HEK293 (cell line): ENCODE measurements around the gene DIP2A.
A peak's percentile ranks its signal among the peaks of the same experiment; 100 is the strongest.

Source experiments
- CTCF ChIA-PET: fragments of 350-600 bp; formaldehyde crosslinking; extraction: SDS; loops from one replicate; lab custom pipeline; 2021; ENCODE audit warnings: antibody characterized with exemption; lab: Yijun Ruan, JAX
- POLR2A ChIA-PET: fragments of 300-600 bp; formaldehyde crosslinking; extraction: SDS; loops from one replicate; lab custom pipeline; 2020; ENCODE audit warnings: antibody characterized with exemption, inconsistent platforms; lab: Yijun Ruan, JAX
- H3K27ac ChIP-seq: fragments of 200-500 bp; sonication (Bioruptor generic); 2 replicates; pipeline ENCODE4 v1.5.1; 2014; ENCODE audit warnings: low read depth, low read length, control low read depth, inconsistent platforms; ENCODE audit errors: extremely low read depth
- H3K36me3 ChIP-seq, 2 experiments: fragments of 200-500 bp in 1 of 2; sonication (Bioruptor generic) in 1 of 2; 1 replicate in 1 of 2; 2 replicates in 1 of 2; pipeline ENCODE4 v1.5.1; 2014 to 2017; ENCODE audit warnings: inconsistent platforms in 2 of 2, low read length in 2 of 2; ENCODE audit not compliant: control insufficient read depth in 2 of 2, insufficient read depth in 1 of 2
- H3K4me1 ChIP-seq: fragments of 200-500 bp; sonication (Bioruptor generic); 2 replicates; pipeline ENCODE4 v1.5.1; 2014; ENCODE audit warnings: mild to moderate bottlenecking, low read length, inconsistent platforms; ENCODE audit not compliant: control insufficient read depth, insufficient read depth
- H3K4me3 ChIP-seq: 2 replicates; pipeline ENCODE4 v1.5.1; 2011; ENCODE audit warnings: low read depth, mild to moderate bottlenecking, control low read depth, low read length, moderate library complexity
- H3K9me3 ChIP-seq: fragments of 200-500 bp; sonication (Bioruptor generic); 2 replicates; pipeline ENCODE4 v1.5.1; 2014; ENCODE audit warnings: low read depth, low read length, inconsistent platforms; ENCODE audit not compliant: control insufficient read depth, insufficient read depth
- EGR2 ChIP-seq: fragments of 450-650 bp; formaldehyde crosslinking; IDR thresholded peaks from 2 replicates; pipeline ENCODE4 v1.5.1; 2016; ENCODE audit warnings: low read depth, missing biosample characterization, missing genetic modification characterization
- HOXA7 ChIP-seq: sonication (generic); formaldehyde crosslinking; IDR thresholded peaks from 2 replicates; pipeline ENCODE4 v1.8.1; 2022; ENCODE audit warnings: missing genetic modification reagents, borderline replicate concordance
- PBX3 ChIP-seq: sonication (generic); formaldehyde crosslinking; IDR thresholded peaks from 2 replicates; pipeline ENCODE4 v1.8.1; 2022; ENCODE audit warnings: mild to moderate bottlenecking, moderate library complexity, missing genetic modification reagents
- SCRT2 ChIP-seq: fragments of 450-650 bp; formaldehyde crosslinking; IDR thresholded peaks from 2 replicates; pipeline ENCODE4 v1.5.1; 2016; ENCODE audit warnings: missing biosample characterization, missing genetic modification characterization
- SP2 ChIP-seq: fragments of 450-650 bp; formaldehyde crosslinking; IDR thresholded peaks from 2 replicates; pipeline ENCODE4 v1.5.1; 2016; ENCODE audit warnings: missing biosample characterization, missing genetic modification characterization
- SP7 ChIP-seq: fragments of 450-650 bp; formaldehyde crosslinking; IDR thresholded peaks from 2 replicates; pipeline ENCODE4 v1.5.1; 2016; ENCODE audit warnings: missing biosample characterization, missing genetic modification characterization
- ZFHX2 ChIP-seq: fragments of 450-650 bp; formaldehyde crosslinking; conservative IDR thresholded peaks from 2 replicates; pipeline ENCODE4 v1.5.1; 2016; ENCODE audit warnings: missing biosample characterization, missing genetic modification characterization
- ZFP3 ChIP-seq: fragments of 450-650 bp; formaldehyde crosslinking; IDR thresholded peaks from 2 replicates; pipeline ENCODE4 v1.5.1; 2016; ENCODE audit warnings: low read depth, missing biosample characterization, missing genetic modification characterization
- ZNF10 ChIP-seq: fragments of 450-650 bp; formaldehyde crosslinking; IDR thresholded peaks from 2 replicates; pipeline ENCODE4 v1.5.1; 2017; ENCODE audit warnings: missing biosample characterization, missing genetic modification characterization
- ZNF140 ChIP-seq: fragments of 450-650 bp; formaldehyde crosslinking; IDR thresholded peaks from 2 replicates; pipeline ENCODE4 v1.5.1; 2016; ENCODE audit warnings: missing biosample characterization, missing genetic modification characterization
- ZNF184 ChIP-seq: fragments of 450-650 bp; IDR thresholded peaks from 2 replicates; pipeline ENCODE4 v1.5.1; 2018; ENCODE audit warnings: missing biosample characterization, mild to moderate bottlenecking, missing genetic modification characterization
- ZNF596 ChIP-seq: fragments of 450-650 bp; IDR thresholded peaks from 2 replicates; pipeline ENCODE4 v1.5.0; 2018; ENCODE audit warnings: missing biosample characterization, mild to moderate bottlenecking, missing genetic modification characterization, moderate library complexity
- ZNF600 ChIP-seq: fragments of 450-650 bp; formaldehyde crosslinking; IDR thresholded peaks from 2 replicates; pipeline ENCODE4 v1.5.1; 2016; ENCODE audit warnings: missing biosample characterization, missing genetic modification characterization
- ZNF629 ChIP-seq: fragments of 450-650 bp; formaldehyde crosslinking; IDR thresholded peaks from 2 replicates; pipeline ENCODE4 v1.5.1; 2017; ENCODE audit warnings: missing biosample characterization, missing genetic modification characterization
- TF ChIP-seq, protein P1 (sequence below): fragments of 450-650 bp; formaldehyde crosslinking; IDR thresholded peaks from 2 replicates; pipeline ENCODE4 v1.5.1; 2017; ENCODE audit warnings: missing biosample characterization, missing genetic modification characterization
- TF ChIP-seq, protein P2 (sequence below): fragments of 450-650 bp; formaldehyde crosslinking; IDR thresholded peaks from 2 replicates; pipeline ENCODE4 v1.5.1; 2016; ENCODE audit warnings: missing biosample characterization, missing genetic modification characterization

Gene DIP2A

DNA sequence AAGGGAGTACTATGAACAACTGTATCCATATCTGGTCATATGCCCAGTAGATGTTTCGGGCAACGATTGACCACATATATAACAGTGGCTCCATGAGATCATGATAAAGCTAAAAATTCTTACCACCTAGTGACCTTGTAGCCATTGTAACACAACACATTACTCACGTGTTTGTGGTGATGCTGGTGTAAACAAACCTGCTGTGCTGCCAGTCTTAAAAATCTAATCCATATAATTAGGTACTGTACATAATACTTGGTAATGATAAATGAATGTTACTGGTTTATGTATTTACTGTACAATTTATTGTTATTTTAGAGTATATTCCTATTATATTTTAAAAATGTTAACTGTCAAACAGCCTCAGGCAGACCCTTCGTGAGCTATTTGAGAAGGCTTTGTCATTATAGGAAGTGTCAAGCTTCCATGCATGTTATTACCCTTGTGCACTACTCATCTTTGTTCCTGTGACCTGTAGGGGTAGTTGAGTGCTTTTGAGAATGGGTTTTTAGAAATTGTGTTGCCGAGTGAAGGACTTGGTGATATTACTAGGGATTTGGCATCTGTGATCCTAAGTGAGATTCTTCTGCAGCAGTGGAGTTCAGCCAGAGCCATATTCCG, 23.6 kb downstream of the DIP2A start:
- no peak overlapping the region for H3K27ac ChIP-seq
- no peak overlapping the region for H3K4me3 ChIP-seq
- no peaks in the 10 kb centered on the region for H3K9me3 ChIP-seq
- POLR2A ChIA-PET, result interaction anchor here (0.6 to 0.7 kb wide), 2 partner anchors 12 to 17 kb away, joined by 3 to 4 read pairs; no protein-coding TSS in a partner anchor
- H3K36me3 ChIP-seq, result peaks cover 7 to 15% of the 10 kb centered on the region in 2 experiments
- TF ChIP-seq SP7 (tag by site-specific recombination) (peak; percentile 91), ZNF596 (tag by site-specific recombination) (no peak), SP2 (tag by site-specific recombination) (no peak), ZFP3 (tag by site-specific recombination) (no peak), ZNF10 (tag by site-specific recombination) (no peak), PBX3 (CRISPR knock-in tag) (no peak), ZNF600 (tag by site-specific recombination) (peak; percentile 84), ZNF629 (tag by site-specific recombination) (peak; percentile 36), SCRT2 (no peak), ZNF184 (tag by site-specific recombination) (0 out of 2 replicates have a peak, but pooled peaks have one; percentile 12), ZNF140 (tag by site-specific recombination) (no peak)
- TF ChIP-seq, protein P1, sequence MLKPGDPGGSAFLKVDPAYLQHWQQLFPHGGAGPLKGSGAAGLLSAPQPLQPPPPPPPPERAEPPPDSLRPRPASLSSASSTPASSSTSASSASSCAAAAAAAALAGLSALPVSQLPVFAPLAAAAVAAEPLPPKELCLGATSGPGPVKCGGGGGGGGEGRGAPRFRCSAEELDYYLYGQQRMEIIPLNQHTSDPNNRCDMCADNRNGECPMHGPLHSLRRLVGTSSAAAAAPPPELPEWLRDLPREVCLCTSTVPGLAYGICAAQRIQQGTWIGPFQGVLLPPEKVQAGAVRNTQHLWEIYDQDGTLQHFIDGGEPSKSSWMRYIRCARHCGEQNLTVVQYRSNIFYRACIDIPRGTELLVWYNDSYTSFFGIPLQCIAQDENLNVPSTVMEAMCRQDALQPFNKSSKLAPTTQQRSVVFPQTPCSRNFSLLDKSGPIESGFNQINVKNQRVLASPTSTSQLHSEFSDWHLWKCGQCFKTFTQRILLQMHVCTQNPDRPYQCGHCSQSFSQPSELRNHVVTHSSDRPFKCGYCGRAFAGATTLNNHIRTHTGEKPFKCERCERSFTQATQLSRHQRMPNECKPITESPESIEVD (tag by site-specific recombination), result peak; percentile 60
- CTCF ChIA-PET, result interaction anchor here (0.7 kb wide), 2 partner anchors 14 to 19 kb away, joined by 3 to 4 read pairs; no protein-coding TSS in a partner anchor
- H3K4me1 ChIP-seq, result peaks cover 23% of the 10 kb centered on the region

GRCh38 chr21:46482846-46483231, 24.1 kb downstream of the DIP2A start:
- Histone ChIP-seq H3K4me1 (peaks cover 23% of the 10 kb centered on the region), H3K4me3 (no peak overlapping the region), H3K27ac (no peak overlapping the region), H3K36me3 (peaks cover 8 to 15% of the 10 kb centered on the region in 2 experiments), H3K9me3 (no peaks in the 10 kb centered on the region)
- ChIA-PET POLR2A (interaction anchor here (0.7 kb wide), 1 partner anchor 11 kb away, joined by 3 read pairs; no protein-coding TSS in a partner anchor), CTCF (no interaction called here)
- TF ChIP-seq, protein P2, sequence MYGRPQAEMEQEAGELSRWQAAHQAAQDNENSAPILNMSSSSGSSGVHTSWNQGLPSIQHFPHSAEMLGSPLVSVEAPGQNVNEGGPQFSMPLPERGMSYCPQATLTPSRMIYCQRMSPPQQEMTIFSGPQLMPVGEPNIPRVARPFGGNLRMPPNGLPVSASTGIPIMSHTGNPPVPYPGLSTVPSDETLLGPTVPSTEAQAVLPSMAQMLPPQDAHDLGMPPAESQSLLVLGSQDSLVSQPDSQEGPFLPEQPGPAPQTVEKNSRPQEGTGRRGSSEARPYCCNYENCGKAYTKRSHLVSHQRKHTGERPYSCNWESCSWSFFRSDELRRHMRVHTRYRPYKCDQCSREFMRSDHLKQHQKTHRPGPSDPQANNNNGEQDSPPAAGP (tag by site-specific recombination), result 0 out of 2 replicates have a peak, but pooled peaks have one; percentile 21
- peak; percentile 54 for TF ChIP-seq EGR2 (tag by site-specific recombination)
- peak; percentile 53 for TF ChIP-seq ZFHX2 (tag by site-specific recombination)
- no peak for TF ChIP-seq HOXA7
